Renal cortical epithelial cell (primary cell): ENCODE measurements around the gene HIVEP3. TPM values are rescaled to one million over a fixed set of nuclear protein-coding genes. Genes with fewer than 3 reads are reported as not detected.
A peak's percentile ranks its signal among the peaks of the same experiment; 100 is the strongest.

Experiments
- DNase-seq: peaks from one replicate; pipeline ENCODE4 v3.0.0-alpha.2; 2011; ENCODE audit warnings: low read depth
- total RNA-seq: library from RNA; depleted of rRNA; stranded (reverse); fragments of >200 nt; gene quantifications from 2 replicates; pipeline ENCODE4 v1.2.3, GENCODE V29; 2014

Gene HIVEP3
- total RNA-seq, 1 donor from 2014 or later = 3.3 TPM

- DNase-seq = no peak
Measured at GRCh38 chr1:41689558-41689981, 229.2 kb downstream of the HIVEP3 start.

GRCh38 chr1:41689139-41689538 lies 229.6 kb downstream of the HIVEP3 start:
- no peak for DNase-seq

- no peak for DNase-seq
Measured at GRCh38 chr1:41687007-41687406, 231.7 kb downstream of the HIVEP3 start.

- DNase-seq = peak; percentile 44
Measured at GRCh38 chr1:41683681-41684500, 234.8 kb downstream of the HIVEP3 start.

- DNase-seq = no peak
Measured at GRCh38 chr1:41682845-41683625, 235.7 kb downstream of the HIVEP3 start.

- no peak for DNase-seq
Measured at GRCh38 chr1:41682149-41682548, 236.6 kb downstream of the HIVEP3 start.

GRCh38 chr1:41681331-41682098 lies 237.2 kb downstream of the HIVEP3 start:
- DNase-seq = no peak

GRCh38 chr1:41679994-41680393 lies 238.7 kb downstream of the HIVEP3 start:
- DNase-seq = no peak

- DNase-seq = no peak
Measured at GRCh38 chr1:41679531-41679930, 239.2 kb downstream of the HIVEP3 start.

- peak; percentile 70 for DNase-seq
Measured at GRCh38 chr1:41678111-41678878, 240.4 kb downstream of the HIVEP3 start.

GRCh38 chr1:41677620-41678019 lies 241.1 kb downstream of the HIVEP3 start:
- DNase-seq = no peak

- DNase-seq = no peak
Measured at GRCh38 chr1:41675401-41675800, 243.3 kb downstream of the HIVEP3 start.

GRCh38 chr1:41674522-41674921 lies 244.2 kb downstream of the HIVEP3 start:
- DNase-seq = no peak

GRCh38 chr1:41673806-41674205 lies 244.9 kb downstream of the HIVEP3 start:
- no peak for DNase-seq

- DNase-seq = peak; percentile 61
Measured at GRCh38 chr1:41673378-41673777, 245.3 kb downstream of the HIVEP3 start.

GRCh38 chr1:41672641-41673361 lies 245.9 kb downstream of the HIVEP3 start:
- DNase-seq = no peak

GRCh38 chr1:41672173-41672572 lies 246.5 kb downstream of the HIVEP3 start:
- DNase-seq = peak; percentile 92

GRCh38 chr1:41671116-41671755 lies 247.5 kb downstream of the HIVEP3 start:
- DNase-seq = no peak

- peak; percentile 91 for DNase-seq
Measured at GRCh38 chr1:41670217-41670957, 248.3 kb downstream of the HIVEP3 start.
